Mammary epithelial cell (primary cell): ENCODE measurements around the gene KRTAP20-3.

Experiments used
- EZH2 ChIP-seq: IDR thresholded peaks from 2 replicates; pipeline ENCODE4 v1.6.1; 2012; ENCODE audit warnings: low read length, inconsistent platforms, borderline replicate concordance
- TF ChIP-seq, protein P1 (sequence below), 2 donors: IDR thresholded peaks in 1 of 2; conservative IDR thresholded peaks in 1 of 2; 2 replicates each; pipeline ENCODE4 v1.5.1; 2011 to 2012; ENCODE audit warnings: inconsistent platforms in 2 of 2, low read length in 2 of 2, mild to moderate bottlenecking in 2 of 2, control low read depth in 1 of 2, low read depth in 1 of 2; ENCODE audit not compliant: insufficient read depth in 1 of 2; ENCODE audit errors: extremely low read depth in 1 of 2

GRCh38 chr21:30605968-30606367, 36.7 kb upstream of the KRTAP20-3 start:
- TF ChIP-seq, protein P1, sequence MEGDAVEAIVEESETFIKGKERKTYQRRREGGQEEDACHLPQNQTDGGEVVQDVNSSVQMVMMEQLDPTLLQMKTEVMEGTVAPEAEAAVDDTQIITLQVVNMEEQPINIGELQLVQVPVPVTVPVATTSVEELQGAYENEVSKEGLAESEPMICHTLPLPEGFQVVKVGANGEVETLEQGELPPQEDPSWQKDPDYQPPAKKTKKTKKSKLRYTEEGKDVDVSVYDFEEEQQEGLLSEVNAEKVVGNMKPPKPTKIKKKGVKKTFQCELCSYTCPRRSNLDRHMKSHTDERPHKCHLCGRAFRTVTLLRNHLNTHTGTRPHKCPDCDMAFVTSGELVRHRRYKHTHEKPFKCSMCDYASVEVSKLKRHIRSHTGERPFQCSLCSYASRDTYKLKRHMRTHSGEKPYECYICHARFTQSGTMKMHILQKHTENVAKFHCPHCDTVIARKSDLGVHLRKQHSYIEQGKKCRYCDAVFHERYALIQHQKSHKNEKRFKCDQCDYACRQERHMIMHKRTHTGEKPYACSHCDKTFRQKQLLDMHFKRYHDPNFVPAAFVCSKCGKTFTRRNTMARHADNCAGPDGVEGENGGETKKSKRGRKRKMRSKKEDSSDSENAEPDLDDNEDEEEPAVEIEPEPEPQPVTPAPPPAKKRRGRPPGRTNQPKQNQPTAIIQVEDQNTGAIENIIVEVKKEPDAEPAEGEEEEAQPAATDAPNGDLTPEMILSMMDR (conservative IDR thresholded peaks at IDR 0.05 in 1 of 2, IDR thresholded peaks at IDR 0.05 in 1 of 2; ENCODE audit: extremely low read depth in 1 of 2, insufficient read depth in 1 of 2, low read depth in 1 of 2, low read length in 2 of 2), result no peak
- no peak for TF ChIP-seq EZH2
